ENCODE data around the gene TBC1D1.

GRCh38 chr4:37910091-37910486 lies 19.2 kb downstream of the TBC1D1 start:
- TF ChIP-seq CTCF (conservative IDR thresholded peaks at IDR 0.05 in 1 of 2, IDR thresholded peaks at IDR 0.05 in 1 of 2; ENCODE audit: low read depth in 1 of 2, low read length in 2 of 2) (no peak), EZH2 (IDR thresholded peaks at IDR 0.05; ENCODE audit: low read length, missing control alignments) (no peak)
